OCI-LY3 (cell line): Measurements from ENCODE around the gene ANKUB1.

Experiments used
- H2AFZ ChIP-seq: fragments of 200-600, 300-600 bp; shearing (Covaris generic); 2 replicates; pipeline ENCODE4 v1.6.0; 2014; ENCODE audit warnings: antibody characterized with exemption, low read depth, low read length
- H3K27ac ChIP-seq: fragments of 200-600, 300-600 bp; sonication (generic); 2 replicates; pipeline ENCODE4 v1.5.1; 2014; ENCODE audit warnings: mild to moderate bottlenecking, low read length, moderate library complexity, mixed read lengths
- H3K27me3 ChIP-seq: fragments of 200-600, 300-600 bp; sonication (generic); 2 replicates; pipeline ENCODE4 v1.6.1; 2014; ENCODE audit warnings: low read depth, low read length, mixed read lengths
- H3K36me3 ChIP-seq: fragments of 200-600, 300-600 bp; sonication (generic); replicated peaks from 2 replicates; pipeline ENCODE3; 2014; ENCODE audit warnings: low read depth, low read length, mixed read lengths
- H3K4me1 ChIP-seq: fragments of 300-600, 200-600 bp; sonication (generic); 2 replicates; pipeline ENCODE4 v1.6.1; 2014; ENCODE audit warnings: low read length, mixed read lengths
- H3K4me2 ChIP-seq: fragments of 200-600, 300-600 bp; sonication (generic); 2 replicates; pipeline ENCODE4 v1.6.1; 2014; ENCODE audit warnings: low read length, mixed read lengths
- H3K4me3 ChIP-seq: fragments of 300-600, 200-600 bp; sonication (generic); 2 replicates; pipeline ENCODE4 v1.5.1; 2014; ENCODE audit warnings: antibody characterized with exemption, mild to moderate bottlenecking, low read length, moderate library complexity
- H3K79me2 ChIP-seq: fragments of 300-600, 200-600 bp; shearing (Covaris generic); 2 replicates; pipeline ENCODE4 v1.6.1; 2014; ENCODE audit warnings: mild to moderate bottlenecking, low read length, mixed read lengths
- H3K9ac ChIP-seq: fragments of 300-600, 200-600 bp; shearing (Covaris generic); 2 replicates; pipeline ENCODE4 v1.6.0; 2014; ENCODE audit warnings: mild to moderate bottlenecking, low read length, moderate library complexity
- H3K9me3 ChIP-seq: fragments of 200-600, 300-600 bp; shearing (Covaris generic); 2 replicates; pipeline ENCODE4 v1.6.1; 2014; ENCODE audit warnings: low read length, mixed read lengths; ENCODE audit not compliant: insufficient read depth
- H4K20me1 ChIP-seq: fragments of 200-600, 300-600 bp; sonication (generic); 2 replicates; pipeline ENCODE4 v1.6.1; 2016; ENCODE audit warnings: low read length, mixed read lengths; ENCODE audit not compliant: insufficient read depth
- CTCF ChIP-seq: fragments of 200-600, 300-600 bp; sonication (generic); IDR thresholded peaks from 2 replicates; pipeline ENCODE4 v1.5.1; 2014; ENCODE audit warnings: antibody characterized with exemption, low read length, low read depth
- EZH2phosphoT487 ChIP-seq: fragments of 200-600 bp; shearing (Covaris generic); IDR thresholded peaks from 2 replicates; pipeline ENCODE4 v1.6.1; 2018; ENCODE audit warnings: antibody characterized with exemption, mixed run types, low read depth

ANKUB1 gene

GRCh38 chr3:149826636-149827035, 34.3 kb upstream of the ANKUB1 start:
- H3K4me2 ChIP-seq = no peak overlapping the region
- peaks cover 80% of the 10 kb centered on the region for H3K79me2 ChIP-seq
- H3K27me3 ChIP-seq = no peaks in the 10 kb centered on the region
- H3K9ac ChIP-seq = no peak overlapping the region
- peaks cover 14% of the 10 kb centered on the region; the same call in 1 of the 2 replicates for H3K9me3 ChIP-seq
- TF ChIP-seq EZH2phosphoT487 (no peak), CTCF (no peak)
- no peaks in the 10 kb centered on the region for H3K4me1 ChIP-seq
- H3K4me3 ChIP-seq = no peak overlapping the region
- peaks cover 25% of the 10 kb centered on the region for H3K36me3 ChIP-seq
- H4K20me1 ChIP-seq = peaks cover 16% of the 10 kb centered on the region
- no peak overlapping the region for H2AFZ ChIP-seq
- no peak overlapping the region for H3K27ac ChIP-seq

GRCh38 chr3:149820183-149820582, 27.8 kb upstream of the ANKUB1 start:
- Histone ChIP-seq H3K4me3 (no peak overlapping the region), H3K4me2 (no peak overlapping the region), H3K79me2 (peaks cover 96% of the 10 kb centered on the region), H3K27me3 (no peaks in the 10 kb centered on the region), H2AFZ (no peak overlapping the region), H3K36me3 (peaks cover 26% of the 10 kb centered on the region), H3K4me1 (peaks cover 13% of the 10 kb centered on the region), H4K20me1 (peaks cover 65% of the 10 kb centered on the region), H3K9me3 (no peaks in the 10 kb centered on the region), H3K27ac (no peak overlapping the region), H3K9ac (no peak overlapping the region)
- no peak for TF ChIP-seq EZH2phosphoT487
- TF ChIP-seq CTCF = no peak

DNA sequence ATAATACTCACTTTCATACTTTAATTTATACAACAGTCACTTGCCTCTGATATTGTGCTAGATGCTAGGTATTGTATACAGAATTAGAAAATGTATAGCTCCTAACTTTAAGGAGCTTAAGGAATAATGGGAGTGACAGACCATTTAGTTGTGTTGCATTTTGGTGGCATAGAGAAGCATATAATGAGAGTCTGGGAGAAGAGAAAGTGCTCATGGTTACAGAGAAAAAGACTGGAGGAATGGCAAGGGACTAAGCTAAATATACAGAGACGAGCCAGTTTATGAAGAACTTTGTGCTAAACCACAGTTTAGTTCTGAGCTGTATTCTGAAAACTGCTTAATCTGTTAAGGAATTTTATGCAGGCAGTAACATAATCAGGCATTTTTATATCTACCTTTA, 27.1 kb upstream of the ANKUB1 start:
- no peak overlapping the region for H3K4me3 ChIP-seq
- no peak overlapping the region for H3K4me2 ChIP-seq
- no peak overlapping the region for H3K9ac ChIP-seq
- peaks cover 26% of the 10 kb centered on the region for H3K36me3 ChIP-seq
- no peak overlapping the region for H2AFZ ChIP-seq
- TF ChIP-seq CTCF = no peak
- no peak for TF ChIP-seq EZH2phosphoT487
- no peaks in the 10 kb centered on the region for H3K9me3 ChIP-seq
- no peaks in the 10 kb centered on the region for H3K27me3 ChIP-seq
- peaks cover 99% of the 10 kb centered on the region for H3K79me2 ChIP-seq
- H4K20me1 ChIP-seq = peaks cover 71% of the 10 kb centered on the region
- H3K4me1 ChIP-seq = peaks cover 20% of the 10 kb centered on the region
- no peak overlapping the region for H3K27ac ChIP-seq

DNA sequence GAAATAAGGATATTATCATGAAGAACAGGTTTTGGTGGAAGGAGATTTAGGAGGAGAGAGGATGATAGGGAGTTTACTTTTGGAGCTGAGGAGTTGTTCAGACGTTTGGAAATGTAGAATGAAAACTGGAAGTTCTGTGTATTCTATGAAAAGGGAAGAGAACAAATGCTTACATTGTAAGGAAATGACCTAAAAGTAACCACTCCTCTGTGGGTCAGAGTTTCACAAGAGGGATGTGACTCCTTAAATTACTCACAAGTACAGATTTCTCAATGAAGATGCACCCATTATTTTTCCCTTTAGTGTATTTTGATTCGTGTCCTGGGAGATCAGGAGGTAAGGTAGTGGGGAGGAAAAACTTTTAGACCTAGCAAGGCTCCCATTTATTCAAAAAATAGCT, 24.6 kb upstream of the ANKUB1 start:
- Histone ChIP-seq H3K27ac (no peak overlapping the region), H3K4me3 (no peak overlapping the region), H3K36me3 (peaks cover 20% of the 10 kb centered on the region), H2AFZ (no peak overlapping the region), H3K4me2 (no peak overlapping the region), H3K9me3 (no peaks in the 10 kb centered on the region), H3K27me3 (no peaks in the 10 kb centered on the region), H3K4me1 (peaks cover 28% of the 10 kb centered on the region), H3K9ac (no peak overlapping the region), H4K20me1 (peaks cover 73% of the 10 kb centered on the region), H3K79me2 (peaks cover 90% of the 10 kb centered on the region)
- TF ChIP-seq CTCF (no peak), EZH2phosphoT487 (no peak)
